HepG2 (cell line): Measurements from ENCODE around the gene CIAPIN1. TPM values are rescaled to one million over a fixed set of nuclear protein-coding genes. Genes with fewer than 3 reads are reported as not detected.
A peak's percentile ranks its signal among the peaks of the same experiment; 100 is the strongest.

Experiments
- CBX1 ChIP-seq: IDR thresholded peaks from one replicate; pipeline ENCODE4 v1.6.1; 2016; ENCODE audit warnings: antibody characterized with exemption, low read depth
- FUBP1 ChIP-seq: sonication (generic); formaldehyde crosslinking; IDR thresholded peaks from 2 replicates; pipeline ENCODE4 v1.5.1; 2020; ENCODE audit warnings: missing genetic modification reagents, mild to moderate bottlenecking, borderline replicate concordance
- KDM6A ChIP-seq: IDR thresholded peaks from 2 replicates; pipeline ENCODE4 v1.6.1; 2016; ENCODE audit warnings: low read depth
- MXD4 ChIP-seq: IDR thresholded peaks from 2 replicates; pipeline ENCODE4 v1.6.1; 2016; ENCODE audit warnings: mild to moderate bottlenecking, missing biosample characterization, missing genetic modification reagents
- NFATC3 ChIP-seq: sonication (generic); formaldehyde crosslinking; IDR thresholded peaks from 2 replicates; pipeline ENCODE4 v1.5.1; 2020; ENCODE audit warnings: mild to moderate bottlenecking, missing genetic modification reagents
- NFRKB ChIP-seq: fragments of 450-650 bp; IDR thresholded peaks from 2 replicates; pipeline ENCODE4 v1.6.1; 2017
- NPAS2 ChIP-seq: sonication (generic); formaldehyde crosslinking; IDR thresholded peaks from 2 replicates; pipeline ENCODE4 v1.8.0; 2022; ENCODE audit warnings: mild to moderate bottlenecking, missing genetic modification reagents, borderline replicate concordance
- PHF8 ChIP-seq: sonication (generic); formaldehyde crosslinking; IDR thresholded peaks from 2 replicates; pipeline ENCODE4 v1.5.0; 2020; ENCODE audit warnings: missing genetic modification reagents
- POLR2G ChIP-seq: fragments of 200-400 bp; formaldehyde crosslinking; IDR thresholded peaks from 2 replicates; pipeline ENCODE4 v1.6.1; 2018; ENCODE audit warnings: mild to moderate bottlenecking, low read depth, low read length, moderate library complexity
- SALL1 ChIP-seq: sonication (generic); formaldehyde crosslinking; IDR thresholded peaks from 2 replicates; pipeline ENCODE4 v1.8.0; 2022; ENCODE audit warnings: mild to moderate bottlenecking, missing genetic modification reagents
- SAP130 ChIP-seq: IDR thresholded peaks from 2 replicates; pipeline ENCODE4 v1.6.1; 2016; ENCODE audit warnings: low read depth
- SIX1 ChIP-seq: sonication (generic); formaldehyde crosslinking; IDR thresholded peaks from 2 replicates; pipeline ENCODE4 v1.4.0; 2020; ENCODE audit warnings: missing genetic modification reagents, borderline replicate concordance
- SKIL ChIP-seq: sonication (generic); formaldehyde crosslinking; IDR thresholded peaks from 2 replicates; pipeline ENCODE4 v1.8.0; 2022; ENCODE audit warnings: missing genetic modification reagents, mild to moderate bottlenecking, moderate library complexity, borderline replicate concordance
- TAF15 ChIP-seq: fragments of 200-400 bp; formaldehyde crosslinking; IDR thresholded peaks from one replicate; pipeline ENCODE4 v1.6.1; 2018; ENCODE audit warnings: mild to moderate bottlenecking, low read depth, low read length; ENCODE audit not compliant: poor library complexity, severe bottlenecking
- TARDBP ChIP-seq: sonication (generic); formaldehyde crosslinking; IDR thresholded peaks from 2 replicates; pipeline ENCODE4 v1.8.0; 2022; ENCODE audit warnings: mild to moderate bottlenecking, missing genetic modification reagents
- TBX3 ChIP-seq: fragments of 450-650 bp; IDR thresholded peaks from 2 replicates; pipeline ENCODE4 v1.6.1; 2017; ENCODE audit warnings: antibody characterized with exemption, mild to moderate bottlenecking, inconsistent platforms, borderline replicate concordance
- YY1 ChIP-seq: IDR thresholded peaks from 2 replicates; pipeline ENCODE4 v1.6.1; 2011; ENCODE audit warnings: low read length, low read depth, moderate library complexity, mild to moderate bottlenecking; ENCODE audit not compliant: insufficient read depth, insufficient replicate concordance
- ZBTB21 ChIP-seq: sonication (generic); formaldehyde crosslinking; IDR thresholded peaks from 2 replicates; pipeline ENCODE4 v1.4.0; 2020; ENCODE audit warnings: missing genetic modification reagents
- ZBTB33 ChIP-seq: sonication (generic); formaldehyde crosslinking; IDR thresholded peaks from 2 replicates; pipeline ENCODE4 v1.4.0; 2020; ENCODE audit warnings: missing genetic modification reagents
- ZBTB7B ChIP-seq: sonication (generic); formaldehyde crosslinking; IDR thresholded peaks from 2 replicates; pipeline ENCODE4 v1.4.0; 2020; ENCODE audit warnings: missing genetic modification reagents
- ZKSCAN8 ChIP-seq: IDR thresholded peaks from 2 replicates; pipeline ENCODE4 v1.6.1; 2016; ENCODE audit warnings: borderline replicate concordance, missing genetic modification reagents, missing compliant biosample characterization
- ZNF335 ChIP-seq: sonication (generic); formaldehyde crosslinking; IDR thresholded peaks from 2 replicates; pipeline ENCODE4 v1.4.0; 2020; ENCODE audit warnings: missing genetic modification reagents
- ZNF629 ChIP-seq: sonication (generic); formaldehyde crosslinking; conservative IDR thresholded peaks from 2 replicates; pipeline ENCODE4 v1.5.0; 2020; ENCODE audit warnings: missing genetic modification reagents
- ZNF652 ChIP-seq: IDR thresholded peaks from 2 replicates; pipeline ENCODE4 v1.6.1; 2016; ENCODE audit warnings: low read depth, borderline replicate concordance
- ZNF768 ChIP-seq: sonication (generic); formaldehyde crosslinking; IDR thresholded peaks from 2 replicates; pipeline ENCODE4 v1.4.0; 2020; ENCODE audit warnings: missing genetic modification reagents
- ZNF878 ChIP-seq: sonication (generic); formaldehyde crosslinking; IDR thresholded peaks from 2 replicates; pipeline ENCODE4 v1.8.1; 2023; ENCODE audit warnings: mild to moderate bottlenecking, missing genetic modification reagents, moderate library complexity
- ZSCAN22 ChIP-seq: sonication (generic); formaldehyde crosslinking; IDR thresholded peaks from 2 replicates; pipeline ENCODE4 v1.4.0; 2020; ENCODE audit warnings: mild to moderate bottlenecking, missing genetic modification reagents
- polyA plus RNA-seq, 8 experiments: library from polyadenylated mRNA; depleted of rRNA in 3 of 8; stranded (reverse) in 7 of 8; unstranded in 1 of 8; fragments of >200 nt; fragmentation: Illumina TruSeq in 4 of 8; extraction: Trizol in 4 of 8; gene quantifications; 2 replicates each; pipeline versions ENCODE4 v1.2.1 to v1.2.3, GENCODE V29; 2011 to 2016; ENCODE audit warnings: low read depth in 4 of 8, missing spikeins in 1 of 8, mixed read lengths in 1 of 8; ENCODE audit not compliant: insufficient read depth in 1 of 8
- total RNA-seq, 5 experiments: library from RNA; depleted of rRNA; stranded (reverse); fragments of >200 nt; fragmentation: Illumina TruSeq; extraction: Trizol; gene quantifications; 2 replicates each; pipeline ENCODE4 v1.2.3, GENCODE V29; 2016; ENCODE audit warnings: low read depth in 1 of 5

CIAPIN1 gene
- total and polyA plus RNA-seq, 2 of the 13 experiments (the other 11 are each of a cell fraction or from before 2014, with no cell fraction given) = 69.3 to 89.7 TPM

GRCh38 chr16:57482845-57483545 is 35.8 kb upstream of the CIAPIN1 start (continued):
- TF ChIP-seq ZBTB33 (CRISPR knock-in tag) (no peak), NFRKB (no peak), ZSCAN22 (CRISPR knock-in tag) (no peak), ZBTB7B (CRISPR knock-in tag) (peak; percentile 98), TARDBP (CRISPR knock-in tag) (peak; percentile 90), ZNF768 (CRISPR knock-in tag) (no peak), SKIL (CRISPR knock-in tag) (peak; percentile 68; the same call in 1 of the 2 replicates), KDM6A (peak; percentile 68), ZNF335 (CRISPR knock-in tag) (peak; percentile 34; the same call in 1 of the 2 replicates), ZNF878 (CRISPR knock-in tag) (0 out of 2 replicates have a peak, but pooled peaks have one; percentile 61), ZNF629 (no peak; the same call in 1 of the 2 replicates), SIX1 (CRISPR knock-in tag) (no peak), TBX3 (peak; percentile 75), POLR2G (peak; percentile 52; the same call in 1 of the 2 replicates), ZBTB21 (CRISPR knock-in tag) (no peak), NFATC3 (CRISPR knock-in tag) (no peak), ZKSCAN8 (CRISPR knock-in tag) (no peak), MXD4 (CRISPR knock-in tag) (no peak; the same call in 1 of the 2 replicates), FUBP1 (CRISPR knock-in tag) (peak; percentile 47; the same call in 1 of the 2 replicates), SALL1 (CRISPR knock-in tag) (peak; percentile 94), NPAS2 (CRISPR knock-in tag) (no peak), TAF15 (no peak), CBX1 (peak; percentile 79), ZNF652 (CRISPR knock-in tag) (peak; percentile 36; the same call in 1 of the 2 replicates), PHF8 (CRISPR knock-in tag) (peak; percentile 44; the same call in 1 of the 2 replicates), YY1 (no peak), SAP130 (CRISPR knock-in tag) (peak; percentile 85)
